Measurements from ENCODE around the gene IQSEC1. TPM values are rescaled to one million over a fixed set of nuclear protein-coding genes. Genes with fewer than 3 reads are reported as not detected.

IQSEC1 gene
- total and polyA plus RNA-seq, 9 of the 15 experiments (the other 6 are each of a cell fraction or from before 2014, with no cell fraction given): 0.56 to 39.0 (median 6.8) TPM

- TF ChIP-seq DEAF1 (CRISPR knock-in tag; IDR thresholded peaks at IDR 0.05): no peak
- no peak for TF ChIP-seq EP400 (IDR thresholded peaks at IDR 0.05)
- TF ChIP-seq FOXP1 (CRISPR knock-in tag; IDR thresholded peaks at IDR 0.05): no peak
- TF ChIP-seq ZBTB12 (CRISPR knock-in tag; IDR thresholded peaks at IDR 0.05): no peak
- no peak for TF ChIP-seq NCOA6 (IDR thresholded peaks at IDR 0.05)
- peak; percentile 72 for TF ChIP-seq CXXC5 (CRISPR knock-in tag; IDR thresholded peaks at IDR 0.05)
- peak; percentile 61 to 63 for TF ChIP-seq NRF1 (conservative IDR thresholded peaks at IDR 0.05 in 1 of 2, IDR thresholded peaks at IDR 0.05 in 1 of 2)
- TF ChIP-seq DIDO1 (tag; IDR thresholded peaks at IDR 0.05; ENCODE audit: low read depth): no peak
- TF ChIP-seq TEAD2 (tag; IDR thresholded peaks at IDR 0.05): no peak
- no peak; the same call in 1 of the 2 replicates for TF ChIP-seq CREB1 (IDR thresholded peaks at IDR 0.05)
- peak; percentile 50; the same call in 1 of the 2 replicates for TF ChIP-seq CREB1 (CRISPR knock-in tag; IDR thresholded peaks at IDR 0.05)
- no peak for TF ChIP-seq ETS2 (tag; IDR thresholded peaks at IDR 0.05; ENCODE audit: borderline replicate concordance, poor library complexity, severe bottlenecking)
- no peak for TF ChIP-seq HDAC8 (tag; IDR thresholded peaks at IDR 0.05)
- no peak for TF ChIP-seq BDP1 (IDR thresholded peaks at IDR 0.05; ENCODE audit: insufficient read depth, insufficient read length)
- no peak for TF ChIP-seq ZBTB26 (CRISPR knock-in tag; IDR thresholded peaks at IDR 0.05)
- peak in 1 of 2 experiments; percentile 78 for TF ChIP-seq MAZ (CRISPR knock-in tag; conservative IDR thresholded peaks at IDR 0.05 in 1 of 2, IDR thresholded peaks at IDR 0.05 in 1 of 2)
- no peak for TF ChIP-seq TRIM25 (IDR thresholded peaks at IDR 0.05; ENCODE audit: borderline replicate concordance)
- no peak for TF ChIP-seq SIRT6 (IDR thresholded peaks at IDR 0.05; ENCODE audit: low read depth, low read length)
- TF ChIP-seq GATAD2A (IDR thresholded peaks at IDR 0.05): 0 out of 2 replicates have a peak, but pooled peaks have one; percentile 42
- no peak for TF ChIP-seq ZNF263 (CRISPR knock-in tag; IDR thresholded peaks at IDR 0.05; ENCODE audit: borderline replicate concordance)
- peak; percentile 21 for TF ChIP-seq TBP (optimal IDR thresholded peaks at IDR 0.05; ENCODE audit: low read depth, low read length)
- TF ChIP-seq SNRNP70 (optimal IDR thresholded peaks at IDR 0.05; ENCODE audit: low read depth, low read length): no peak
- TF ChIP-seq PHF21A (IDR thresholded peaks at IDR 0.05; ENCODE audit: borderline replicate concordance, low read depth): no peak
Measured at GRCh38 chr3:12875857-12876836, 197.1 kb downstream of the IQSEC1 start (continued).
